ENCODE measurements around the gene NUP62.

The NUP62 gene

DNA sequence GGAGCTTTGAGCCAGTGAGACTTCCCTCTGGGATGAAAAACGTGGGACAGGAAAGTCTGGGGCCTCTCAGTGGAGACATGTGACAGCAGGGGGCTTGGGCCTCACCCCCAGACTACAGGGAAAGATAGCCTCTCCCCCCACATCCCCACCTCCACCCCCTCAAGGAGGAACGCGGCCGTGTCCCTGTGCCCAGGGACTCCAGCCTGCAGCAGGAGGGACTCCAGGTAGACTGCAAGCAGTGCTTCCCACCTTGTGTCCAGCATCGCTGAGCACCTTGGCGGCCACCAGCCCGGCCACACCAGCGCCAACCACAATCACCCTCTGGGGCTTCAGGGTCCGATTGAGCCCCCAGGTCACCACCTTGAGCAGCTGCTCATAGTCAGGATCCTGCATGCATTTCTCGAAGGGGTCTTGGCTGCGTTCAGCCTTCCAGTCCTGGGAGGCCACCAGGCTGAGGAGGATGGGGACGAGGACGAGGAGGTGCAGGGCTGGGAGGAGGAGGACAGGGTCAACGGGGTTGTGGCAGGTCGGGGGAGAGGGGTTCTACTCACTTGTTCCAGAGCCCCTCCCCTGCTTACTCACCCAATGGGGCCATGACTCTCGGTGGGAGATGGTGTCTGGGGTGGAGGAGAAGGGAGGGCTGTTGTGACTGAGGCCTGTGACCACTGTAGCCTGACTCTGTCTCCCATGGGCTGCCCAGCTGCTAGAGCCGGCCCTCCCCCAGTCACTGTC is 33.6 kb downstream of the NUP62 start:
- no peak for DNase-seq

- no peak for DNase-seq
Measured at GRCh38 chr19:49894879-49895565, 34.3 kb downstream of the NUP62 start.

DNA sequence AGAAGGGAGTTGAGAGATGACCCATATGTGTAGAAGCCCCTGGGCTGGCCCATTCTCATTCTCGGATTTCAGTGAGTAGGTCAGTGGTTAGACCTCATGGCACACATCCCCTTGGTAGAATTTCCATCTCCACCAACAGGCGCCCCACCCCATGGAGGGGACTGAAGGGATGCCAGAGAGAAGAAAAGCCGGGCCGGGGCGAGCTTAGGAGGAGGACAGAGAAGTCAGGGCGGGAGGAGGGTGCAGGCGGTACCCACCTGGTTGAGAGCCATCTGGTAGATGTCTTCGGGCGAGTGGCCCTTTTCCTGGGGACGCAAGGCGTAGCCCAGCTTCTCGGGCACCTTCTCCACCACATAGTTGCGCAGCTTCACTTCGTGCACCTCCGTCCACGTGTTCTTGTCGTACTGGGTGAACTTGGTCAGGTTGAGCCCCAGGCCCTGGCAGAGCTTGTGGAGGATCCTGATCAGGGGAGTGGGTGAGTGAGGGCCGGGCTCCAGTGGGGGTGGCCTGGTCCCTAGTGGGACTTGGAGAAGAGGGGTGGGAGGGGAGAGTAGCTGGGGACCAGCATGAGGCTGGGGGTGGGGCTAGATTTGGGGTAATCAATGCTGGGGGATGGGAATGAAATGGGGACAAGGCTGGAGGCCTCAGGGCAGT is 35.2 kb downstream of the NUP62 start:
- no peak for DNase-seq

DNA sequence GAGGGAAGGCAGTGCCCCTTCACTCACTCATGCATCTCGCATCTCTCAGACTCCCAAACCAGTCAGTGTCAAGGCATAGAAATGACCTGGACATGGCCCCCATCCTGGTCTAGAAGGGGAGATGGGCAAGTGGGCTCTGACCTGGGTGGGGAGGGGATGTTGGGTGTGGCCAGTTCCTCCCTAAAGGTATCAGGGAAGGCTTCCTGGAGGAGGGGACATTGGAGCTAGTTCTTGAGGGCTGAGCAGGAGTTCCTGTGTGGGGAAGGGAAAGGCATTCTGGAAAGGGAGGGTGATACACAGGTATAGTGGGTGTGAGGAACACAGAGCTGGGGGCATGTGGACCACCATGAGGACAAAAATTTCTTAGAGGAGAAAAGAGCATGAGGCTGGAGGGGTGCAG is 36.6 kb downstream of the NUP62 start:
- DNase-seq, result no peak

GRCh38 chr19:49891393-49891792 is 37.9 kb downstream of the NUP62 start:
- DNase-seq, result no peak

- DNase-seq, result peak; percentile 53
Measured at GRCh38 chr19:49890349-49891311, 38.7 kb downstream of the NUP62 start.

DNA sequence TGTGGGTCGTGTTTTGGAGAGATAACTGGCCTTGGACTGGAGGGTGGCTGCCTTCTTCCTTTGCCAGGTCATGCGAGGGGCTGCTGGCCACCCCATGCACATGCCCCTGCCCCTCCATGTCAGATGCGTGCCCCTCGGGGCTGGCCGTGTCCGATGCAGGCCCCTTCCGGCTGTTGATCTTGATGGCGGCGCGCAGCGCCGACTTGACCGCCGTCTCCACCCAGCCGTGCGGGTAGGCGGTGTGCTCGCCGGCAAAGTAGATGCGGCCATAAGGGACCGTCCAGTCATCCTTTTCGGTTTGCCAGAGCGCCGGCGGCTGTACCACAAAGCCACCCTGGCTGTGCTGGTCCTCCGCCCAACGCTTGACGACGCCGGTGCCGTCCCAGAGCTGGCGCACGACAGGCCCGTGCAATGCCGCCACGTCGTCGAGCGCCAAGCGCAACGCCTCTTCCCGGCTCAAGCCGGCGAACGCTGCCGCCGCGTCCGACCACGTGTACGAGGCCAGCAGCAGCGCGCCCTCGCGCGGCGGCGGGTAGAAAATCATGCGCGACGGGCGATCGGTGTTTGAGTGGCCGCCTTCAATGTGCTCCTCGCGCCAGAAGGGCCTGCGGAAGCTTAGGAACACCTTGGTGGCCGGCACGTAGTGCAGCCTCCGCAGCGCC is 39.5 kb downstream of the NUP62 start:
- DNase-seq, result peak; percentile 53

DNA sequence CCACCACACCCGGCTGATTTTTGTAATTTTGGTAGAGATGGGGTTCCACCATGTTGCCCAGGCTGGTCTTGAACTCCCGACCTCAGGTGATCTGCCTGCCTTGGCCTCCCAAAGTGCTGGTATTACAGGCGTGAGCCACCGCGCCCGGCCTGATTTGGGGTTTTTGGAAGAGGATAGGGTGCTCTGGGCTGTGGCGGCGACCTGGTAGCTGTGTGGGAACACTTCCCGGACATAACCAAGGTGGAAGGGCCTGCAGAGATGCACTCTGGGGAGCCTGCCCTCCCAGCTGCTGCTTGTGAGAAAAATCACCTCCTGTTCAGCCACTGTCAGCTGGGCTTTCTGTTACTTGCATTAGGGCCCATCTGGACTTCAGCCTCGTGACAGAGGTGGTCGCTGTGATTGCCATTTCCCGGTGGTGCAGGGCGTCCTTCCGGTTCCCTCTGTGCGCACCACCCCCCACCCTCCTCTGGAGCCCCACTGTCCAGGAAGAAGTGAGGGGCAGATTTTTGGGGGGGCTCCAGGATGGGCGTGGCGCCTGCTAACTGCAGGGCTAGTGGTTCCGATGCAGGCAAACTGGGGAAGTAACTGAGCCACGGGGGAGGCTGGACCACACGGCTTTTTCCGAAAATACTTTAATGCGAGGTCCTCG is 40.1 kb downstream of the NUP62 start:
- no peak for DNase-seq

GRCh38 chr19:49888510-49888824 is 40.8 kb downstream of the NUP62 start:
- DNase-seq, result peak; percentile 23

- no peak for DNase-seq
Measured at GRCh38 chr19:49887665-49888509, 41.4 kb downstream of the NUP62 start.

GRCh38 chr19:49887037-49887664 is 42.2 kb downstream of the NUP62 start:
- DNase-seq, result no peak

- DNase-seq, result no peak
Measured at GRCh38 chr19:49884760-49885159, 44.5 kb downstream of the NUP62 start.

GRCh38 chr19:49884109-49884508 is 45.2 kb downstream of the NUP62 start:
- DNase-seq, result no peak

DNA sequence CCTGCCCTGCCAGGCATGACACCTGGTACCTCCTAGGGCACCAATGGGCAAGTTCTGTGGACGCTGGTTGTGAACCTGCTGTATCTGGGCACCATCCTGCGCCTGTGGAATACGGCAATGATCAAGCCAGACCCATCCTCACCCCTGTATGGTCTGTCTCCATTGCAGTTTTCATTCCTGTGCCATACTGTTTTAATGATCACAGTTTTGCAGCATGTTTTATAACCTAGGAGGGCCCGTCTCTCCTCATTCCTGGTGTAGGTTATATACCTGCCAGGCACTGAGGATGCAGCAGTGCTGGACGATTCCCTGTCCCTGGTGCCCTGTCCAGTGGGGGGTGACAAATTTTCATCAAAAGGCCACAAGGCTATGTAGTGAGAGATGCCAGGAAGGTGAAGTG is 46.2 kb downstream of the NUP62 start:
- DNase-seq, result no peak

- DNase-seq, result no peak
Measured at GRCh38 chr19:49882643-49883042, 46.7 kb downstream of the NUP62 start.

DNA sequence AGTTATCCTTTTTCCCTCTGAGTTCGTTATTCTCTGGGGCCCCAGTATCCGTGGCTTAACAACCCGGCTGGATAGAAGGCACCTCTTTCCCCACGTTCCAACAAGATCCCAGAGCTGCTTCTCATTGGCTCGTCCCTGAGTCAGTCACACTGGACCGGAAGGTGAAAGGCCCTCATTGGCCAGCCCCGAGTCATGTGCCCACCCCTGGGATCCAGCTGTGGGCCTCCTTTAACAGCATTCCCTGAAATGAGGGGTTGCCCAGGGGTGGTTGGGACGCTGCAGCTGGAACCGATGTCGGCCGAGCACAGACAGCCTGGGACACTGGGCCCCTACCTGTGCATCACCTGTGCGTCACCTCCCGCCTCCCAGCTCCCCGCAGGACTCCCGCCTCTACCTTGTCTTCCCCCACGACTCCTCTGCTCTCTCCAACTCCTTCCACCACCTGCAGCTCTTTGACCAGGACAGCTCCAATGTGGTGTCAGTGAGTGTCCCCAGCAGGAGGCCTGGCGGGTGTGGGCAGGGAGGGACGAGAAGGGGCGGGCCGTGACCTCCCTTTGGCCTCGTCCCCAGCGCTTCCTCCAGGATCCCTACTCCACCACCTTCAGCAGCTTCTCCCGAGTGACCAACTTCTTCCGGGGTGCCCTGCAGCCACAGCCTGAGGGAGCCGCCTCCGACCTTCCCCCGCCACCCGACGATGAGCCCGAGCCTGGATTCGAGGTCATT is 47.5 kb downstream of the NUP62 start:
- no peak for DNase-seq

GRCh38 chr19:49881186-49881585 is 48.1 kb downstream of the NUP62 start:
- no peak for DNase-seq

DNA sequence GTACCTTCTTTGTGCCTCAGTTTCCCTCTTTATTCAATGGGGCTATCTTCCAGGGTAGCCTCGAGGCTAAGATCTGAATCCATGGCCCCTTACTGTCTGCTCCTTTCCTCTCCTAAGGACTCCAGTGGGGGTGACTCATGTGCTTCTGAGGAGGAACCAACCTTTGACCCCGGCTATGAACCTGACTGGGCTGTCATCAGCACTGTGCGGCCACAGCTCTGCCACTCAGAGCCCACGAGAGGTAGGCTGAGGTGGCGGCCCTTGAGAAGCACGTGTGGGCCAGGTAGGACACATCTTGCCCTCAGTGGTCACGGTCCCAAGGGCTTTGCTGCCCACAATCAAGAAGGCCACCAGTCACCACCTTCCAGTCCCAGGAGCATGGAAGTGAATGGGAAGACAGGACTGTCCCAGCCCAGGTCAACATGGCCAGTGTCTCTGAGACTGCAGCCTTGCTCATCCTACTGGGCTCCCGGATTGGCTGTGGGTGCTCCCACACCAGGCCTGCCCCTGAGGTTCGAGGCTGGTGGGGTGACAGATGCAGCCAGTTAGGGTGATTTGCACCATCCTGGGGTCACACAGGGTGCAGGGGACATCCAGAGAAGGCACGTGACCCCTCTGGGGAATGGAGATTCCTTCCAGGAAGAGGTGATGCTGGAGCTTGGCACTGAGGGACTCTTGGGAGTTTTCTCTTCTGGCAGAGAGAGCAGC is 49.0 kb downstream of the NUP62 start:
- DNase-seq, result no peak

Measured in NCI-H2171 treated with DMSO at 0.1 percent for 48 hours (cell line).